Right hindlimb (tissue), 1 donor: ENCODE results near the gene L3MBTL2.
A peak's percentile ranks its signal among the peaks of the same experiment; 100 is the strongest.

Source experiments
- DNase-seq: peaks from one replicate; pipeline ENCODE4 v3.0.0-alpha.2; 2018

L3MBTL2 gene

GRCh38 chr22:41215926-41216325 is 10.8 kb downstream of the L3MBTL2 start:
- DNase-seq = no peak

- DNase-seq = no peak
Observed at GRCh38 chr22:41216984-41217383, 11.9 kb downstream of the L3MBTL2 start.

GRCh38 chr22:41217553-41218157 is 12.5 kb downstream of the L3MBTL2 start:
- peak; percentile 61 for DNase-seq

GRCh38 chr22:41222846-41223507 is 17.9 kb downstream of the L3MBTL2 start:
- no peak for DNase-seq

- DNase-seq = no peak
Observed at GRCh38 chr22:41223535-41223934, 18.4 kb downstream of the L3MBTL2 start.

- DNase-seq = no peak
Observed at GRCh38 chr22:41226723-41227655, 21.9 kb downstream of the L3MBTL2 start.

GRCh38 chr22:41229215-41229614 is 24.1 kb downstream of the L3MBTL2 start:
- no peak for DNase-seq

GRCh38 chr22:41229730-41230400 is 24.8 kb downstream of the L3MBTL2 start:
- DNase-seq = no peak

- DNase-seq = no peak
Observed at GRCh38 chr22:41230401-41230785, 25.3 kb downstream of the L3MBTL2 start.

GRCh38 chr22:41231369-41231768 is 26.3 kb downstream of the L3MBTL2 start:
- DNase-seq = no peak

GRCh38 chr22:41234815-41235695 is 29.9 kb downstream of the L3MBTL2 start:
- DNase-seq = no peak

GRCh38 chr22:41237036-41237706 is 32.1 kb downstream of the L3MBTL2 start:
- DNase-seq = no peak

- DNase-seq = peak; percentile 74
Observed at GRCh38 chr22:41237707-41238569, 32.8 kb downstream of the L3MBTL2 start.

- no peak for DNase-seq
Observed at GRCh38 chr22:41238570-41239442, 33.7 kb downstream of the L3MBTL2 start.

- DNase-seq = no peak
Observed at GRCh38 chr22:41239443-41240128, 34.5 kb downstream of the L3MBTL2 start.

GRCh38 chr22:41240377-41241132 is 35.4 kb downstream of the L3MBTL2 start, which contains the start of gene CHADL:
Gene CHADL (minus strand): TSS chr22:41240931. CDS start chr22:41240881, 50 bp downstream.
- DNase-seq = peak; percentile 80

- DNase-seq = no peak
Observed at GRCh38 chr22:41241133-41241676, 36.1 kb downstream of the L3MBTL2 start.
